NCI-H748 treated with DMSO at 0.1 percent for 48 hours (cell line): Measurements from ENCODE around the gene KCTD6.

Source experiments
- DNase-seq: peaks from one replicate; lab custom pipeline; 2025; lab: John Stamatoyannopoulos, UW

The KCTD6 gene

GRCh38 chr3:58491506-58492402, at the start of gene KCTD6:
Gene KCTD6, plus strand, starts transcription at chr3:58492096. Its CDS starts 6,660 bp downstream, at chr3:58498756.
- peak; percentile 50 for DNase-seq

DNA sequence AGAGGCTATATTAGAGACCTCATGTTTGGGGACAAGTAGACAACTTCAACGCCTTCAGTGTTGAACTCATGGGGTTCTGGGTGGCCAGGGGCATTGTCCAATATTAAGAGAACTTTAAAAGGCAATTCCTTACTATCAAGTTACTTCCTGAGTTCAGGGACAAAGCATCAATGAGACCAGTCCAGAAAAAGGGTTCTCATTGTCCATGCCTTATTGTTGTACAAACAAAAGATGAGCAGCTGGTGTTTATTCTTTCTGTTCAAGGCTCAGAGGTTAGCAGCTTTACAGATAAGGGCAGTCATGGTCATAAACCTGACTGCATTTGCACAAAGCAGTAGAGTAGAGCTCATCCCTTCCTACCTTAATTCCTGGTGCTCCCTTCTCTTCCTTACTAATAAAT, 39.7 kb upstream of the KCTD6 start:
- peak; percentile 39 for DNase-seq

GRCh38 chr3:58459160-58459559, 32.7 kb upstream of the KCTD6 start:
- no peak for DNase-seq

- no peak for DNase-seq
Measured at GRCh38 chr3:58462829-58463180, 29.1 kb upstream of the KCTD6 start.

- DNase-seq: peak; percentile 39
Measured at GRCh38 chr3:58463181-58463941, 28.5 kb upstream of the KCTD6 start.

GRCh38 chr3:58463942-58464271, 28.0 kb upstream of the KCTD6 start:
- DNase-seq: no peak

DNA sequence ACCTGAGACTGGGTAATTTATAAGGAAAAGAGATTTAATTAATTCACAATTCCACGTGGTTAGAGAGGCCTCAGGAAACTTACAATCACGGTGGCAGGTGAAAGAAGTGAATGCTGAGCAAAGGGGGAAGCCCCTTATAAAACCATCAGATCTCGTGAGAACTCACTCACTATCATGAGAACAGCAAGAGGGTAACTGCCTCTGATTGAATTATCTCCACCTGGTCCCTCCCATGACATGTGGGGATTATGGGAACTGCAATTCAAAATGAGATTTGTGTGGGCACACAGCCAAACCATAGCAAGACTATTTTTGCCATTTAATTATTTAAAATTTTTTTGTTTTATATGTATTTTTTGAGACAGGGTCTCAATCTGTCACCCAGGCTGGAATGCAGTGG, 27.0 kb upstream of the KCTD6 start:
- no peak for DNase-seq

DNA sequence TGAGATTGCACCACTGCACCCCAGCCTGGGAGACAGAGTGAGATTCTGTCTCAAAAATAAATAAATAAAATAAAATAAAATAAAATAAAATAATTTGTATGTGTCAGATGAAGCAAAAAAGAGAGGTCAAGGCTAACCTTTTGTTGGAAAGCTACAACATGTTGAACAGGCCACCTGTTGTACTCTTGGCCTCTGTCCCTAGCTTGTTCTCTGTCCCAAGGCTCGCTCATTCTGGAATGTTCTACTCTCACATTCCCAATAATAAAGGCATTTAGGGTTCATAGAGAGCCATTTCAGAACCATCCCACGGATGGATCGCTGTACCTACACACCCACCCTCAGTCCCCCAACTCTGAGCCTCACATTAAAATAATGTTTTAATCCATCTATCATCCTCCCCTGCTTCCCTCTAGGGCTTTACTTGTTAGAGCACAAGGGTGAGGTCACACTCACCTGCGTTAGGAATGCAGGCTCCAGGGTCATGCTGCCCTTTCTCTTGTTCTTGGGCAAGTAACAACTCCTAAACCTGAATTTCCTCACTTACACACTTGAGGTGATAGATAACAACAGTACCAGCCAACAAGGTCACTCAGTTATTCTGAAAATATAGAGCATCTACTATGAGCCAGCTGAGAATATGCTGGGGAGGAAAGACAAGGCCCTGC, 24.9 kb upstream of the KCTD6 start:
- no peak for DNase-seq

GRCh38 chr3:58469096-58469495, 22.8 kb upstream of the KCTD6 start:
- no peak for DNase-seq

DNA sequence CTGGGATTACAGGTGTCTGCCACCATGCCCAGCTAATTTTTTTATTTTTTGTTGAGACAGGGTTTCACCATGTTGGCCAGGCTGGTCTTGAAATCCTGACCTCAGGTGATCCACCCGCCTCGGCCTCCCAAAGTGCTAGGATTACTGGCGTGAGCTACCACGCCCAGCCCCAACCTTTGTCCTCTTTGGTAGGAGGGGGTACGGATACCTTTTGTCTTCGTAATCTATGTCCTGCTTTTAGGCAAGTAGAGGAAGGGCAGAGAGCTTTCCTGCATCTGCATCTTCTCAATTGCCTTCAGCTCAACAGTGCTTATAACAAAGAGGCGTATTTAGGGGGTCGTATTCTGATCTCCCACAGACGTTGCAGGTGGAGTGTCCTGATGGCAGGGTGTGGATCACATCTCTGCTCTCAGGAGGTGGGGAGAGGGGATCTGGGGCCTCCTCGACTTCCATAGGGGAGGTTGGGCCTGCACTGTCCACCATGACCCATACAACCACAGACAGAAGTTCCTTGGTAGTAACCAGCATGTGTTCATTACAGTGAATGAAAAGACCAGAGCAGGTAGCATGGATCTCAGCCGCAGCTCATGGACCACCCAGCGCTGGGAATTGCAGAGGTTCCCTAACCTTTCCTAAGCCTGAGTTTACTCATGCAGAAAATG, 21.4 kb upstream of the KCTD6 start:
- DNase-seq: no peak

GRCh38 chr3:58471025-58471887, 20.6 kb upstream of the KCTD6 start:
- DNase-seq: peak; percentile 89

- DNase-seq: no peak
Measured at GRCh38 chr3:58473275-58473674, 18.6 kb upstream of the KCTD6 start.

GRCh38 chr3:58474348-58474911, 17.5 kb upstream of the KCTD6 start:
- no peak for DNase-seq

DNA sequence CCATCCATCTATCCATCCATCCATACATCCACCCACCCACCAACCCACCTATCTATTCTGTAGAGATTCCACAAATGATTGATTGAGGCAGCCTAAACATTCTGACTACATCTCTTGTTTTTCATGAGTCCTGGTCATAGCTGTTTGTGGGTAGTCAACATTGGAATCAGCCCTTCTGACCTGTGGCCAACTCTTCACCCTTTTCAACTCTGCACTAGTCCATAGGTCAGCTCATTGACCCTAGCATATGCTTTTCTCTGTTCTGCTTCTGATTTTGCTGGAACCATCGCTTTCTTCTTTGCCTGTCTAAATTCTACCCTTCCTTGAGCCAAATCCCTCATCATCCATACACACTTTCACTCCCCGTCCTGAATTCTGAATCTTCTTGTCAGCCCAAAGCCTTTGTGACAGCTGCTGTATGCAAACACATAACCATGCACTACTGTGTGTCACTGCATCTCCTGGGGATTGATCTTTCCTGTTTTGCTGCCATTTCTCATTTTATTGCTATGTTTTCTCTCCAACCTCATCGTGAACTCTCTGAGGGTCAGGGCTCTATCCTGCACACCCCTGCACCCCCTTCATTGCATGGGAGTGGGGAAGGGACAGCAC, 16.8 kb upstream of the KCTD6 start:
- no peak for DNase-seq

- no peak for DNase-seq
Measured at GRCh38 chr3:58478781-58479180, 13.1 kb upstream of the KCTD6 start.

DNA sequence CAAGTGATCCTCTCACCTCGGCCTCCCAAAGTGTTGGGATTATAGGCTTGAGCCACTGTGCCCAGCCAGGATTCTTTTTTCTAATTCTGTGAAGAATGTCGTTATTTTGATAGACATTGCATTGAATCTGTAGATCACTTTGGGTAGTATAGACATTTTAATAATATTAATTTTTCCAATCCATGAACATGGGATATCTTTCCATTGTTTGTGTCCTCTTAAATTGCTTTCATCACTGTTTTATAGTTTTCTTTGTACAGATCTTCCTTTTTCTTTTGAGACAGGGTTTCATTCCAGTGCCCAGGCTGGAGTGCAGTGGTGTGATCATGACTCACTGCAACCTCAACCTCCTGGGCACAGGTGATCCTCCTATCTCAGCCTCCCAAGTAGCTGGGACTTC, 11.6 kb upstream of the KCTD6 start:
- DNase-seq: no peak

DNA sequence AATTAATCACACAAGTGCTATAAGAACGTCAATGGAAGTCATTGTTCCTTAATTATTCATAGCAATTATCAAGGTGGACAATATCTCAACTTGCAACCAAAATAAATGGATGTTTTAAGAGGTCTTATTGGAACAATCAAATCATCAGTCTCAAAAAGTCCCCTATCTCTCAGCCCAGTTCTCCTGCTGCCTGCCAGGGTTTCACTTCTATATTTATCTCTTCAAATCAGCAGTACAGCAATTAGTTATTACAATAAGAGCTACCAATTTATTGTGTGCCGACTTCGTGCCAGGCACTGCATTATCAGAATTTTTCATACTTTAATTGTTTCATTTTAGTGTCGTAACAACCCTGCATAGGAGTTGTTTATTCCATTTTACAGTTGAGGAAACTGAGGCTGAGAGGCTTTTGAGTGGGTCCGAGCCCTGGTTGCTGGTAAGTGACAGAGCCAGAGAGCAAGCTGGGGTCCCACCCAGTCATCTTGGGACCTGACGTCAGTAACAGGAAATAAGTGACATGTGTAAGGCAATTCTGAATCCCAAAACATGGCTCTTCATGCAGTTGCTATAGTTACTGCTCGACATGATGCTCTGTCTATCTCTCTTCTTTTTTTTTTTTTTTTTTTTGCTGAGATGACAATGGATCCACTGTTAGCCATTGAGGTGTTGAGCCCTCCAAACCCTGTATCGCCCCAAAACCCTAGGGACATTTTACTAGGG, 8.8 kb upstream of the KCTD6 start:
- no peak for DNase-seq

GRCh38 chr3:58484045-58484721, 7.7 kb upstream of the KCTD6 start:
- DNase-seq: no peak

- no peak for DNase-seq
Measured at GRCh38 chr3:58484722-58485069, 7.2 kb upstream of the KCTD6 start.
